ENCODE data around the gene FFAR2.

FFAR2 gene

GRCh38 chr19:35484252-35485036 lies 36.4 kb downstream of the FFAR2 start:
- no peak for DNase-seq (ENCODE audit: insufficient read length, low spot score)
- no peak for FAIRE-seq

GRCh38 chr19:35486268-35486708 lies 38.2 kb downstream of the FFAR2 start:
- no peak for FAIRE-seq
- DNase-seq (ENCODE audit: insufficient read length, low spot score) = no peak

GRCh38 chr19:35487656-35488182 lies 39.7 kb downstream of the FFAR2 start:
- DNase-seq (ENCODE audit: insufficient read length, low spot score) = no peak
- no peak for FAIRE-seq

- FAIRE-seq (no peak), DNase-seq (ENCODE audit: insufficient read length, low spot score) (no peak)
These were observed 40.6 kb downstream of the FFAR2 start for GRCh38 chr19:35488677-35489076.

DNA sequence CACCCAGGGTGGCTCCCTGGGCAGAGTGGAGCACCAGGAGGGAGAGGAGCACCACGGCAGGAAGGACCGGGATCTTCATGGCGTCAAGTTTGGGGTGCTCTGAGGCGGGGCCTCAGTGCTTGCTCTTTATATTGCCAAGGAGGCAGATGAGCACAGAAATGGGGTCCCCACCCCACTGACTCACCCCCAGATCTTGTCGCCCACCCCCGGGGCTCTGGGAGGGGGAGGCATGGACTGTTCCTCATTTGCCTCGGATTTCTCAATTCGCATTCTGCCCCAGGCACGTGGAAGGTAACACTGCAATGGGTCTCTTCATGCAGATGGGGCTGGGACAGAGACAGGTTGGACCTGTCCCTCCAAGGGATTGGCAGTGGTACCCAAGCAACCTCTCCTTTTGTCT lies 42.3 kb downstream of the FFAR2 start, which contains the start of gene KRTDAP:
Gene KRTDAP (minus strand): TSS at position 101 of the 400 bp plus-strand sequence. CDS start 22 bp downstream, at position 79.
- FAIRE-seq = no peak

DNA sequence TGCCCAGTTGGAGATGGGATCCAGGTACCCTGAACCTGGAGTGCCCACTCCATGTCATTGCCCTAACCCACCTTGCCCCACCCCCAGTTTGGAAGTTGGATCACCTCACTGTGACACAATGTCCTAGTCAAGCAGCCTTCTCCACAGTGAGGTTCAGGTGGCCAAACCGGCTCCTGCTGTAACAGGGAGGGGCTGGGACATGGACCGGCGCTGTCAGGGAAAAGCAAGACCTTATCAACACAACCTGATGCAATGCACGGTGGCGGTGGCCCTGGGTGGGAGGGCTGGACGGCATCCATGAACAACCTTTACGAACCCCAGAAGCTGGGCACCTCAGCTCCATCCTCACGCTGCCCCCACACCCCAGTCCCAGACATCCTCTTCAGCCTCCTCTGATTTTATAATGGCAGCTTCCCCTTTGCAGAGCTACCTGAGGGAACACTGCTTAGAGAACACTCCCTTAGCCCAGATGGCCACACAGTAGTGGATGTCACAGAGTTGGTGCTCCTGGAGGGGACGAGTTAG lies 43.8 kb downstream of the FFAR2 start:
- DNase-seq (ENCODE audit: insufficient read length, low spot score) (no peak), FAIRE-seq (no peak)

More for the DNA sequence above, 42.3 kb downstream of the FFAR2 start, which contains the start of gene KRTDAP:
- no peak for DNase-seq (ENCODE audit: insufficient read length, low spot score)

- no peak for DNase-seq (ENCODE audit: insufficient read length, low spot score)
- no peak for FAIRE-seq
These were observed 45.9 kb downstream of the FFAR2 start for GRCh38 chr19:35493971-35494370.

- DNase-seq (ENCODE audit: insufficient read length, low spot score) = peak; percentile 86
- peak; percentile 44 for FAIRE-seq
These were observed 47.3 kb downstream of the FFAR2 start for GRCh38 chr19:35495107-35496064.

GRCh38 chr19:35497406-35497805 lies 49.3 kb downstream of the FFAR2 start:
- no peak for FAIRE-seq
- DNase-seq (ENCODE audit: insufficient read length, low spot score) = no peak

DNA sequence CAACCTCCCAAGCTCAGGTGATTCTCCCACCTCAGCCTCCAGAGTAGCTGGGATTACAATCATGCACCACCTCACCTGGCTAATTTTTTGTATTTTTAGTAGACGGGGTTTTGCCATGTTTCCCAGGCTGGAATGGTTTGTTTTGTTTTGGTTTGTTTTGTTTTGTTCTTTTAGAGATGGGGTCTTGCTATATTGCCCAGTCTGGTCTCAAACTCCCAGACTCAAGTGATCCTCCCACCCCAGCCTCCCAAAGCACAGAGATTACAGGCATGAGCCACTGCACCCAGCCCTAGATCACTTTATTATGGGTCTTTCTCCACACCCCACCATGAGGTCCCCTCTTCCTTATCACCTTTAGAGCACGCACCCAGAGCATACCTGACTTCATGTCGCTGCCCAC lies 50.2 kb downstream of the FFAR2 start:
- FAIRE-seq = no peak
- DNase-seq (ENCODE audit: insufficient read length, low spot score) = no peak

DNA sequence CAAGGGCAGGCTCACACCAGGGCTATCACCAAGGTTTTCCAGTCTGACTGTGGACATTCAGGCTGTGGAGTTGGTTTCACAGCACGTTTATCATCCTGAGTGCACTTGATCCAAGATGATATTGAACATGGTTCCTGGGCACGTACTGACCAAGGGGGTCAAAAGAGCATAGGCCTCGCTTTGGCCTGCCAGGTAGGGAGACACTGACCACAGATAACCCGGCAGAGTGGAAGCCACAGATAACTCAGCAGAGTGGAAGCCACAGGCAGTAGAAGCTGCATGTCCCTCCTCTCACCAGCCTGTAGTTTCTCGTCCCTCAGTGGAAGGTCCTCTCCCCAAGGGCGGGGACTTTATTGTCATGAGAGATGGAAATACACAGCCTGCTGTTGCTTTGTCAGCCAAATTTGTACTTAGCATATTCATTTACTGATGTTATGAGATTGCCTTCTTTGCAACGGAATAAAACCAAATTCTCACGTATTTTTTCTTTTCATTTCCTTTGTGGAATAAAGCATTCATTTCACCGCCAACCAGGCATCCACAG lies 51.0 kb downstream of the FFAR2 start:
- FAIRE-seq (no peak), DNase-seq (ENCODE audit: insufficient read length, low spot score) (no peak)

DNA sequence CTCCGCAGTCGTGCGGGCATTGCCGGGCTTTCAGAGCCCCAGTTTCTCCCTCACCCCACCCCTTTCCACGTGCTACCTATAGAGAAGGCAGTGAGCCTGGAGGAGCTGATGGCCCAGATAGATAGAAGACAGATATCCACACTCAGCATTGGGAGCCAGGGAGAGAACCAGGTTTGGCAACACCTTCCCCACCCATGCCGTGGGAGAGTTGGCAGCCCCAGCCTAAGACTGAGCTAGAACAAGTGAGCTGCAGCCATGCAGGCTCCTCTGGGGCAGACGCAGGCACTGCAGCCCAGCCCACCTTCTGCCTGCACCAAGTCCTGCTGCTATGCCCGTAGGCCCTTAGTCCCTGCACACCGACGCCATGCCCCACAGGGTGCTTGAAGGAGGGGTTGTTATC lies 52.6 kb downstream of the FFAR2 start:
- FAIRE-seq (no peak), DNase-seq (ENCODE audit: insufficient read length, low spot score) (no peak)
